Uterus (tissue), 2 donors: Measurements from ENCODE around the gene PI16.

ENCODE experiments used
- CTCF ChIP-seq, 4 experiments: fragments of 200-600 bp in 2 of 4; fragments of 450-650 bp in 2 of 4; sonication (generic) in 2 of 4; IDR thresholded peaks; one replicate each; pipeline ENCODE4 v1.5.1; 2016 to 2019; ENCODE audit warnings: antibody characterized with exemption in 4 of 4, mild to moderate bottlenecking in 2 of 4, moderate library complexity in 1 of 4
- POLR2A ChIP-seq, 2 donors: fragments of 450-650 bp; IDR thresholded peaks; one replicate each; pipeline ENCODE4 v1.6.1; 2016; ENCODE audit warnings: antibody characterized with exemption in 2 of 2, mild to moderate bottlenecking in 1 of 2, moderate library complexity in 1 of 2

GRCh38 chr6:37005061-37005810, 50.7 kb downstream of the PI16 start, which contains the start of gene FGD2:
- no peak for TF ChIP-seq POLR2A (IDR thresholded peaks at IDR 0.05)
- no peak for TF ChIP-seq CTCF (IDR thresholded peaks at IDR 0.05)
